ENCODE data around the gene TFF2.

The TFF2 gene

GRCh38 chr21:42337830-42338728, 12.7 kb downstream of the TFF2 start:
- H3K9me3 ChIP-seq (ENCODE audit: severe bottlenecking) = no peaks in the 10 kb centered on the region
- H3K36me3 ChIP-seq = no peaks in the 10 kb centered on the region
- DNase-seq = peak; percentile 88
- H3K27me3 ChIP-seq (ENCODE audit: insufficient read depth, low read depth, severe bottlenecking) = no peaks in the 10 kb centered on the region
- H3K4me3 ChIP-seq (ENCODE audit: low read depth, low read length) = no peak overlapping the region
- TF ChIP-seq, protein P1, sequence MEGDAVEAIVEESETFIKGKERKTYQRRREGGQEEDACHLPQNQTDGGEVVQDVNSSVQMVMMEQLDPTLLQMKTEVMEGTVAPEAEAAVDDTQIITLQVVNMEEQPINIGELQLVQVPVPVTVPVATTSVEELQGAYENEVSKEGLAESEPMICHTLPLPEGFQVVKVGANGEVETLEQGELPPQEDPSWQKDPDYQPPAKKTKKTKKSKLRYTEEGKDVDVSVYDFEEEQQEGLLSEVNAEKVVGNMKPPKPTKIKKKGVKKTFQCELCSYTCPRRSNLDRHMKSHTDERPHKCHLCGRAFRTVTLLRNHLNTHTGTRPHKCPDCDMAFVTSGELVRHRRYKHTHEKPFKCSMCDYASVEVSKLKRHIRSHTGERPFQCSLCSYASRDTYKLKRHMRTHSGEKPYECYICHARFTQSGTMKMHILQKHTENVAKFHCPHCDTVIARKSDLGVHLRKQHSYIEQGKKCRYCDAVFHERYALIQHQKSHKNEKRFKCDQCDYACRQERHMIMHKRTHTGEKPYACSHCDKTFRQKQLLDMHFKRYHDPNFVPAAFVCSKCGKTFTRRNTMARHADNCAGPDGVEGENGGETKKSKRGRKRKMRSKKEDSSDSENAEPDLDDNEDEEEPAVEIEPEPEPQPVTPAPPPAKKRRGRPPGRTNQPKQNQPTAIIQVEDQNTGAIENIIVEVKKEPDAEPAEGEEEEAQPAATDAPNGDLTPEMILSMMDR (IDR thresholded peaks at IDR 0.05; ENCODE audit: low read depth, low read length) = peak; percentile 95
- no peak overlapping the region for H3K27ac ChIP-seq

DNA sequence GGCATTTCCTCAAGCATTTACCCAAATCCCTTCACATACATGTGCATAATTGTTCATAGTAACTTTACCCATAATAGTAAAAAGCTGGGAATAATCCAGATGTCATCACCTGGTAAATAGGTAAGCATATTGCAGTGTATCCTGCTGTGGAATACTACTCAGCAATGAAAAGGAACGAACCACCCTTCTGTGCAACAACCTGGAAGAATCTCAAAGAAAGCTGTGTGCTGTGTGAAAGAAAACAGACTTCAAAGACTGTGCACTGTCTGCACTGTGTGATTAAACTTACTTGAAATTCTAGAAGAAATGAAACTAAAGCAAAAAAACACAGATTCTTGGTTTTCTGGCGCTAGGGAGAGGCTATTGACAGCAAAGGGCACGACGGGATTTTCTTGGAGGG, 13.5 kb downstream of the TFF2 start:
- no peak overlapping the region for H3K27ac ChIP-seq
- H3K9me3 ChIP-seq (ENCODE audit: severe bottlenecking) = no peaks in the 10 kb centered on the region
- TF ChIP-seq, protein P1 (IDR thresholded peaks at IDR 0.05; ENCODE audit: low read depth, low read length) = no peak
- H3K36me3 ChIP-seq = no peaks in the 10 kb centered on the region
- DNase-seq = no peak
- no peaks in the 10 kb centered on the region for H3K27me3 ChIP-seq (ENCODE audit: insufficient read depth, low read depth, severe bottlenecking)
- no peak overlapping the region for H3K4me3 ChIP-seq (ENCODE audit: low read depth, low read length)

DNA sequence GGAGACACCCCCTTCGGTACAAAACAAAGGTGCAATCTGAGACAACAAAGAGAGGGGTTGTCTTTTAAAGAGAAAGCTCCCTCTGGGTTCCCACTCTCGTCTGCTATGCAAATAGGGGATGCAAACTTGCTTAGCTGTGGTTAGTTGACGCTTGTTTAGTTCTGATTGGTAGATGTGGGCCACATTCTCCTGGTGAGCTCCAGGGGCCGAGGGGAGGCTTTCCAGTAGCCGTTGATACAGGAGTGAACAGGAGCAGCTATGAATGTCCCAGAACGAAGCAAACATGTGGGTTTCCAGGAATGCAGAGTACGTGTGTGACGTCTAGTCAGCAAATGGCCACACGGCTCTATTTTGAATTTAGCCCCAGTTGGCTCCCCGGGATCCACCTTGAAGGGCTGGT, 14.7 kb downstream of the TFF2 start:
- TF ChIP-seq, protein P1 (IDR thresholded peaks at IDR 0.05; ENCODE audit: low read depth, low read length) = no peak
- Histone ChIP-seq H3K27me3 (ENCODE audit: insufficient read depth, low read depth, severe bottlenecking) (no peaks in the 10 kb centered on the region), H3K9me3 (ENCODE audit: severe bottlenecking) (no peaks in the 10 kb centered on the region), H3K36me3 (no peaks in the 10 kb centered on the region), H3K27ac (no peak overlapping the region), H3K4me3 (ENCODE audit: low read depth, low read length) (no peak overlapping the region)
- no peak for DNase-seq

DNA sequence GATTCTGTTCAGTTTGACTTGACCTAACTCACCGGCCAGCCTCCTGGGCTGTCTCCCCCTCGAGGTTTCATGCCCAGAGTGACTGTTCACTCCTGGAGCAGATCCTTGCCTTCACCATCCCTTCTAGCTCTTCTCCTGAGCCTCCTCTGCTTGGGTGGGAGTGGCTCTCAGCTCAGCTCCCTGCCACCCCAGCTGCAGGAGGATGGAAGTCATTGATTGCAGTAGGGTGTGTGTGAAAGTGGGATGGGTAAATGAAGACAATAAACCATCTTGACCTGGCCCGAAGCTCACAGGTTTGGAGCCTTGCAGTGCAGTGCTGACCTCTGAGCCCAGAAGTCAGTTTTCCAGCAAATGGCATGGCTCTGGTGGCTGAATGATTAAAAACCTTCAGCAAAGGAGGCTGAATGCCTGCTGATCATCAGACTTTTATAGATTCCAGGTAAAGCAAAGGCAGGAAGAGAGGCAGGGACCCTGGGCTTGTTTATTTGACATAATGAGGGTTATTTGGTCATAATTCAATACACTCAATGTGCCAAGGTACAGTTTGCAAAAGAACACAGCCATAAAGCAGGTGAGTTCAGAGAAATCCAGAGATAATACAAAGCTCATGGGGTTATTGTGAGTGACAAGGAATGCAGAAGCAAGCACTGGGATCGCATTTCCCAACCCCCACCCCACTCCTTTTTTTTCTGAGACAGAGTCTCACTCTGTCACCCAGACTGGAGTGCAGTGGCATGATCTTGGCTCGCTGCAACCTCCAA, 18.1 kb downstream of the TFF2 start:
- TF ChIP-seq, protein P1 (IDR thresholded peaks at IDR 0.05; ENCODE audit: low read depth, low read length) = no peak
- Histone ChIP-seq H3K27ac (no peak overlapping the region), H3K4me3 (ENCODE audit: low read depth, low read length) (no peak overlapping the region), H3K27me3 (ENCODE audit: insufficient read depth, low read depth, severe bottlenecking) (no peaks in the 10 kb centered on the region), H3K36me3 (no peaks in the 10 kb centered on the region), H3K9me3 (ENCODE audit: severe bottlenecking) (peaks cover 5% of the 10 kb centered on the region)
- no peak for DNase-seq

DNA sequence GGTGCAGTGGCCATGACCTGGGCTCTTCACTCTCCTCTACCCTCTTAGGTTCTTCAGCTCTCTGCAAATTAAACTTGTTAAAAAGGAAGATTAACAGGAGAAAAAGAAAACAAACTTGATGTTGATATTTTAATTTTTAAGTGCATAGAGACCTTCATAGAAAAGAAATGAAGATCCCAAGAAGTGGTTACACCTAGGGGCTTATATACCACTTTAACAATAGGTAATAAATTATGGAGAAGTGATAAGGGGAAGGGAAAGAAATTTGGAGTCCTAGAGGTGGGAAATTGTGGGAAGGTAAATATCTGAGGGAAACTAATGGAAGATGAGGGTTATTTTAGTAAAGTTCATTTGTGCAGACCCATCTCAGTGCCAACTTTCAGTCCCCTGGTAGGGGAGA, 19.1 kb downstream of the TFF2 start:
- Histone ChIP-seq H3K4me3 (ENCODE audit: low read depth, low read length) (no peak overlapping the region), H3K9me3 (ENCODE audit: severe bottlenecking) (peaks cover 5% of the 10 kb centered on the region), H3K27ac (no peak overlapping the region), H3K36me3 (no peaks in the 10 kb centered on the region), H3K27me3 (ENCODE audit: insufficient read depth, low read depth, severe bottlenecking) (no peaks in the 10 kb centered on the region)
- TF ChIP-seq, protein P1 (IDR thresholded peaks at IDR 0.05; ENCODE audit: low read depth, low read length) = no peak
- DNase-seq = no peak
